HG03520 (cell line): Measurements from ENCODE around the gene KLHDC8A.
A peak's percentile ranks its signal among the peaks of the same experiment; 100 is the strongest.
"Not testable (repeated sequence)": the region's sequence is repeated elsewhere in the genome, so short reads cannot be mapped to it uniquely, and the experiment has no call there.

Experiments
- ATAC-seq: cut with Tn5 transposase; IDR thresholded peaks from one replicate; pipeline ENCODE4 v1.9.1; 2021; ENCODE audit warnings: mild to moderate bottlenecking, moderate library complexity; ENCODE audit not compliant: unreplicated experiment

The KLHDC8A gene

DNA sequence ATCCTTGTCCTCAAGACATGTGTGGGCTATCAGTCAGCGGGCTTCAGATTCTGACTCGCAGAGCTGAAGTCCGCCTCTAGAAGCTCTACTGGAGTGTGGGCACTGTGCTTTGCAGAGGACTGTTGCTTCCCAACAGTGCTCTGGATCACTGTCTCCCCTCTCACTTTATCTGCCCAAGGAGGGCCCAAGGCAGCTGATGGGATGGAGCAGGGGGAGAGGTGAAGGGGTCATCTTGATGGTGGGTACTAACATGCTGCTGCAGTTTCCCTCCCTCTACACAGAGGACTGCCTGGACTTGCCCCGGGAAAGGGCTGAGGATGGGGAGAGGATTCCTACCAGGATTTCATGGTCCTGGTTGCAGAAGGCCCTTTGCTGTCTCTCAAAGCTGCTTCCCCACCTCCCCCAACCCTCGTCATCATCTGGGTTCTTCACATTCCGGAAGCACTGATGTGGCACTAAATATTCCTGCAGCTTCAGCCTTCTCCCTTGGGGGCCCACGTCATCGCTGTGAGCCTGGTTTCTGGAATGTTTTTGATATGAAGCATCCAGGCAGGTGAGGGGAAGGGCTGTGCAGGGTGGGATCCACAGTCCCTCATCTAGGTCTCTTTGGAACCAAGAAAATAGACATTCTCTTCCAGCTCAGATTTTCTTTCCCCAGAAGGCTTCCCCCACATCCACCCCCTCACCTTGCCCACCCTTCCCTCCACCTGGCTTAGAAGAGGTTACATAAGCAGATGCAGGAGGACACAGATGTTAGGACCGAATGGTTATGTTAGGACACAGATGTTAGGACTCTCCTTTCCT lies 58.3 kb downstream of the KLHDC8A start:
- ATAC-seq, result no peak

DNA sequence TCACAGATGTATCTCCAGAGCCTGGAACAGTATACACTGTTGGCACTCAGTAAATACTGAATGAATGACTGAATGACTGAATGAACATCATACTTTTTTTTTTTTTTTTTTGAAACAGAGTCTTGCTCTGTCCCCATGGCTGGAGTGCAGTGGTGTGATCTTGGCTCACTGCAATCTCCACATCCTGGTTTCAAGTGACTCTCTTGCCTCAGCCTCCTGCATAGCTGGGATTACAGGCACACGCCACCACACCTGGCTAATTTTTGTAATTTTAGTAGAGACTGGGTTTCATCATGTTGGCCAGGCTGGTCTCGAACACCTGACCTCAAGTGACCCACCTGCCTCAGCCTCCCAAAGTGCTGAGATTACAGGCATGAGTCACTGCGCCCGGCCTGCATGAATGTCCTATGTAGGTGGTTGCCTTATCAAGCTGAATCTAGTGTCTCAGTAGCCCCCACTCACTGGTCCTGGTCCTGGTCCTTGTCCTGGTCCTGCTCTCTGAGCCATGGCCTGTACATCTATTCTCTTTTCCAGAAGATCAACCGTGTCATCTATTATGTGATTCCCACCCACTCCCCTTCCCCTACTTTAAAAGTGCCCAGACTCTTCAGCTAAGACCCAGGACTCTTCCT lies 59.1 kb downstream of the KLHDC8A start:
- not testable (repeated sequence) for ATAC-seq

DNA sequence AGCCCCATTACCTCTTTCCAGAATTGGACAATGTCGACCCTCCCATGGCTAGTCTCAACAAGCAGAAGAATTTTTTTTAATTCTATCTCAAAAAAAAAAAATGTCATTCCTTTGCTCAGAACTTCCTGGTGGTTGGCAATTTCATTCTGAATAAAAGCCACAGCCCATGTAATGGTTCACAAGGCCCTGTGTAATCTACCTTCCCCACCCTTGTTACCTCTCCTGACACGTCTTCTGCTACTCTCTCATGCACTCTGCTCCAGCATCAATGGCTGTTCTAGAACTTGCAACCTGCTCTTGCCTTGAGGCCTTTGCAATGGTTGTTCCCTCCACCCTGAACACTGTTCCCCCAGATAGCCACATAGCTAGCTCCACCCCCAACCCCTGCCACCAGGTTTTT lies 60.6 kb downstream of the KLHDC8A start:
- ATAC-seq, result no peak

DNA sequence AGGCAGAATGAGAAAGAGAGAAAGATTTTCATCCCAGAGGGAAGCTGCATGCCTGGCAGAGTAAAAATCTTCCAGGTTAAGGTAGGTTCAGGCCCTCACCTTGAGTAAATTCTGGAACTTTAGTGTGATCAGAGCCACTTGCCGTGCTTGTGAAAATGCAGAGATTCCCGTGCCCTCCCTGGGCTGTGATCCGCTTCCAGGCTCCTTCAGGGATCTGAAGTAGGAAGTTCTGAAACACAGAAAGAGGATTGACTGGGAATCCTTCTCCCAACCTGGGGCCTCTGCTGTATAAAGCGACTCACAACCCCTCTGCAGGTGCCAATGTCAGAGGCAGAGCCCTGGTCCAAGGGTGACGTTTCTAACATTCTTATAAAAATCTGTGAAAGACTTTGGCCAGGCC lies 61.8 kb downstream of the KLHDC8A start:
- ATAC-seq, result no peak

DNA sequence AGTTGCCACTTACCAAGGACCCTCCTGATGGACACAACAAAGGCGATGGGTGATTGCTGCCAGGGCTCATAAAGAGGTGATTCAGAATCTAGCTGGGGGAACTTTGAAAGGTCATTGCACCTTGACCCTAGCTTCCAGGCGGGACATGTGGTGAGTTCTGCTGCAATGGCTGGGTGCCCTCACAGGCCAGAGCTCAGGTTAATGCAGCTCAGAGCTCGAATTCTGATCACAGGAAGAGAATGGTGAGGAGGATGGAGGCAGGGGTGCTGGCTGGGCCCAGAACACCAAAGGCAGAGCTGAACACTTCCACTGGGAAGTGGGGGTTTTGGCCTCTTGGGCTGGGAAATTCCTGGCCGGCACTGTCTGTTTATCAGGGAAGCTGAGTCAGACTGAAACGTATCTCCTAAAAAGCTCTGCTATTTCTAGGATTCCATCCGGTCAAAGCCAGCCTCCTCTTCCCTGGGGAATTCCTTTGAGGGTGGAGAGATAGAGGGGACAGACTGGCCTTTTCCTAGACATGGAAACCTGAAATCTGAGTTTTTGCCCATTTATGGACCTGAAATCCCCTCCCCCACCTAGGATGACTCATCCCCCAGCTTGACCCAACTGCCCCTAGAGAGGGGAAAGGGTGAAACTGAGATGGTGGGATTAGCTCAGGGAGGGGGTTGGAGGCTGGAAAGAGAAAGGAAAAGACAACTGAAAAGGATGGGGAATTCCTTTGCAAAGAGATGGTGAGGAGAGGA lies 62.4 kb downstream of the KLHDC8A start:
- ATAC-seq, result no peak

DNA sequence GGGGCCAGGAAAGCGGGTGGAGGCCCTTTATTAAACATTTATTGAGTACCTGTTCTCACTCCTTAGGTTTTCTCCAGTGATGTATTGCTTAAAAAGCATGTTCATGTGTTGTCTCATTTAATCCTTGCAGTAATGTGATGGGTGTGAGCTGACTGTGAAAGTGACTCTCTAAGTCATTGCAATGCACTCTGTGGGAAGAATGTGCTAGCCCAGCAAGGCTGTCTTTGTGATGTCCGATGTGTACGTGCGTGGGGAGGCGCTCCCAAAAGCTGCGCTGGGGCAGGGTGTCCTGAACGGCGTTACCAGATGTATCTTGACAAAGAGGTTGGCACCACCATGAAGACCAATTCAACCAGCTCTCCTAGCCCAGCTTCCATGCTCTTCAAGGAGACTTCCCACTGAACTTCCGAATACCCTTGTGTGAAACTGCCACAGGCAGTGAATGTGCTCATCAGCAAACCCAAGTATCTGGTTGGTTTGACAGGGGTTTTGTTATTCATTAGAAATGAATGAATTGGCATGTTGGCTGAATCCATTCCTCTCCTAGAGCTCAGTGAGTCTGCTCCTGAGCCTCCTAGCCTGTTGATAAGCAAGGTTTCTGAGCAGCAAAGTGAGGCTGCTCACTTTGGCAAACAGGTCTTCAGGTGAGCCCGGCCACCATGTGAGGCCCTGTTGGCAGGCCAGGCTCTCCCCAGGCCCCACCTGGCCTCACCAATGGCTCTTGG lies 63.2 kb downstream of the KLHDC8A start:
- no peak for ATAC-seq

DNA sequence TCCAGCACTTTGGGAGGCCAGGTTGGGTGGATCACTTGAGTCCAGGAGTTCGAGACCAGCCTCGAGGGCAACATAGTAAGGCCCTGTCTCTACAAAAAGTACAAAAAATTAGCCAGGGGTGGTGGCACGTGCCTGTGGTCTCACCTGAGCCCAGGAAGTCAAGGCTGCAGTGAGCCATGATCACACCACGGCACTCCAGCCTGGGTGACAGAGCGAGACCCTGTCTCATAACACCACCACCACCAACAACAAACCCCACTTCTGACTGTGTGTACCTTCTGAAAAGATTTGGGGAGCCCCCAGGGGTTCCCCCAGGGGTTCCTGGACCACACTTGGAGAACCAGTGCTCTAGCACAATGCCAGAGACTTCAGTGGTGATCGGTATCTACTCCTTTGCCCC lies 65.1 kb downstream of the KLHDC8A start:
- no peak for ATAC-seq

DNA sequence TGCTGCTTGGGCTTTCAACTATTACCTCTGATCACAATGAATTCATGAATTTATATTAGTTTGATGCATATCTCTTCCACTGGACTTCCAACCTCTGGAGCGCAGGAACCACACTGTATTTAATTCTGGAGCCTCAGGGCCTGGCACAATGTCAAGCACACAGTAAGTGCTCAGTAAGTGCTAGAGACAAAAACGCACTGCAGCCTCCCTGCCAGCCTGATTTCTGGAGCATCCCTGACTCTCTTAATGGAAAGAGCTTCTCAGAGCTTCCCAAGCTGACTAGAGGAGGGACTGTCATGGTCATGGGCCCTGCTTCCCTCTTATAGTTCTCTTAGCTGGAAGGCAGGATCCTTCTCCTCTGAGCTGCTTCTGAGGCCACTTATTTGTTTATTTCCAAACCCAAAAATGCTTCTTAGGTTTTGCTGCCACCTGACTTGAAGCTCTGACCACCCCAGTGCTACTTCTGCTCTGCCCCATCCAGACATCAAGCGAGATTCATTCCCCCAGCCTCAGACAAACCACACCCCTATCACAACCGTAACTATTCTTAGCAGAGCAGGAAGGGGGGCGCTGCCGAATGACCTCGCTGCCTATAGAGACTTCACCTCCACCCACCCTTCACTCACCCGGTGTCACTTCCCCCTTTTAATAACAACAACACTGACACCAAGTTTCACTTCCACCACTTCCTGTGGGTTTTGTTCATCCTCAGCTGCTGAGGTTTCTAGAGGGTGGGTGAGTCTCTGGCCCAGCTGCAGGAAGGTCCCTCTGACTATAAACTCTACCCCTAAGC lies 68.8 kb downstream of the KLHDC8A start:
- ATAC-seq, result peak; percentile 77

DNA sequence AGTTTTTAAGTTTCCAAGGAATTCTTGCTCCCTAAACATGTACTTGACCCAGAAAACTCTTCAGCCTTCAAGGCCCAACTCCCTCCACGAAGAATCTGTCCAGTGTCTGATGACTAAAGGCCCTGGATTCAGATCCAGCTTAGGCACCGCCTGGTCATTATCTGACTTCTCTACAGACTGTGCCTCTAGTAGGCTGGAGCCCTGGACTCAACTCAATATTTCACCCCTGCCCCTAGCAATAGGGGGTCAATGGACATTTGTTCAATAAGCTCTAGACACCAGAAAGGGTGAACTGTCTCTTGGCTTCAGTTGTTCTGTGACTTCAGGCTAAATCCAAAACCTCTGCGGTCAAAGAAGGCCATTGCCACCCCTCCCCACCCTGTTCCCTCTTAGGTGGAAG lies 69.6 kb downstream of the KLHDC8A start:
- no peak for ATAC-seq

DNA sequence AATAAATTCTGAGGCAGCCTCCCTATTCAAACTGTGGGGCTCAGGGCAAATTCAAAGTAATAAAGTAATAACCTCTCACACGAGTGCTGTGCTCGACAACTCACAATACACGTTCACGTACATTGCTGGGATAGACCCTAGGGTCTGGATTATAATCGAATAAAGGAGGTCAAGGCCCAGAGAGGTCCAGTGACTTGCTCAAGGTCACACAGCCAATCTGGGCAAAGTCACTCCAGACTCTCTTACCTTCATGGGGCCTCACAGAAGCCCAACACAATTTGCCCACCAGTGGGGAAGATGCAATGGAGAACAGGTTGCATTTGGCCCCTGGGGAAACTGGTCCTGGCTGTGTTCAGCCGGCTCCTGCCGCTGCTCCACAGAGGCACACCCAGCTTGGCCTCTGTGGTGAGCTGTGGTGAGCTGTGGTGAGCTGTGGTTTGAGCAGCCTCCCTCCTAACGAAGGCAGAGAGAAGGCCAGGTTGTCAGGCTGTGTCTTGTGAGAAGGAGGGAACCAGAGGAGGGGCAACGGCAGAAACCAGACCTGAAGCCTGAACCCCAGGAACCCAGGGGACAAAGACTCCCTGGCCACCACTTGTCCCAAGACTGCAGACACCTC lies 70.3 kb downstream of the KLHDC8A start:
- no peak for ATAC-seq
